Rectal smooth muscle tissue (tissue), 1 donor: ENCODE measurements around the gene TTC34.

Experiments used
- H3K27ac ChIP-seq: one replicate; pipeline ENCODE4 v1.7.0; 2013; ENCODE audit warnings: low read depth, low read length, inconsistent platforms
- H3K27me3 ChIP-seq: one replicate; pipeline ENCODE4 v1.7.0; 2013; ENCODE audit warnings: low read length; ENCODE audit not compliant: control insufficient read depth, insufficient read depth
- H3K36me3 ChIP-seq: one replicate; pipeline ENCODE4 v1.7.0; 2013; ENCODE audit warnings: low read length; ENCODE audit not compliant: control insufficient read depth, insufficient read depth
- H3K4me1 ChIP-seq: one replicate; pipeline ENCODE4 v1.7.0; 2013; ENCODE audit warnings: low read length; ENCODE audit not compliant: control insufficient read depth, insufficient read depth
- H3K4me3 ChIP-seq: one replicate; pipeline ENCODE4 v1.7.0; 2013; ENCODE audit warnings: low read length
- H3K9ac ChIP-seq: one replicate; pipeline ENCODE4 v1.7.0; 2013; ENCODE audit warnings: low read length

The TTC34 gene

DNA sequence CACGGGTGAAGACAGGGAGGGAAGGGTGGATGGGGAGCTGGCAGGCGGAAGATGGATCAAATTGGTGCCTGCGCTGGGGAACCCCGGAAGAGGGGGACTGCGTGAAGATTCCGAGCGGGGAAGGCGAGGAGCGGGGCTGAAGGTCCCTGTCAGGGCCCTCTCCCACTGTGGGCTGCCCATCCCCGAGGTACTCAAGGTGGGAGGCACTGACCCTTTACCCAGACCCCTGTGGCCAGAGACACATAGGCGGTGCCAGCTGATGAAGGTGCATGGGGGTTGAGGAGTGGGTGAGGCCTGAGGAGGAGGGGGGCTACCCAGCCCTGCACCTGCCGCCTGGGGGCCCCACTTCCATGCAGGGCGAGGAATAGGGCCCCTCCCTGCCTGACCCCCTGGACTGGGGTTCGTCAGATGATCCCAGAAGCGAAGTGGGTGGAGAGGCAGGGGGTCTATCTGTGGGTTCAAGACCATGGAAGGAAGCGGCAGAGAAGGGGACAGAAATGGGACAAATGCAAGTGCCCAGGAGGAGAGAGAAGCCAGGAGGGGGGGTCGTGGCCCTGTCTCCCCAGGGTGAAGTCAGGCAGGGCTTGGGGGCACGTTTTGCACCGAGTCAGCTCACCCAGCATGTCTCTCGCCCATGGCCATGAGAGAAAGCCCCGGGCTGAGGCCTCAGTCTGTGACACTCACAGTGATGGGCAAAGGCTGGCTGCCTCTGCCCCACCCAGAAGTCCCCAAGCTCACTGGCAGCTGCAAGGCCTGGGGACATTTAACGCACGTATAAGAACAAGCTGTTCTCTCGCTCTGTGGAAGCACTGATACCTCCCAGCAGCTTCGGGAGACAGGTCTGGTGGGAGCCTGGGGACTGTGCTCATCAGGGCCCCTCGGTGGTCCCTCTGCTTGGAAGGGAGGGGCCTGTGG lies 161.6 kb downstream of the TTC34 start:
- H3K27ac ChIP-seq = no peak overlapping the region
- H3K27me3 ChIP-seq = peaks cover 5% of the 10 kb centered on the region
- no peak overlapping the region for H3K4me3 ChIP-seq
- peaks cover 5% of the 10 kb centered on the region for H3K4me1 ChIP-seq
- H3K36me3 ChIP-seq = no peaks in the 10 kb centered on the region
- no peak overlapping the region for H3K9ac ChIP-seq

DNA sequence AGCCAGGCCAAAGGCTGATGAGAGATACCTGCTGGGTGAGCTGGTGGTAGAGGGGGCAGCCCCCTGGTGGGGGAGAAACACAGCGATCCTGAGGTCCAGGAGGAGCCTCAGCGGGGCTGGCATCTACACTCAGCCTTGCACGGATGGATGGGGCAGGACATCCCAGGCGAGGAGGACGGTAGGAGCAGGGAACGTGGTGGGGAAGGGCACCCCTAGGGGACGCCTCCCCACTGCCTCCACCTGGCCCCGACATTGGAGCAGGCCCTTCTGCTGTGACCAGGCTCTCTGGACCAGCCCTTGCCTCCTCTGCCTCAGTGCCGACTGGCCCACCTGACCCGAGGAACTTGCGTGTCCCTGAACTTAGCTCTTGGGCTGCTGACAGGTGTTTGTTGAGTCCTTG lies 162.3 kb downstream of the TTC34 start:
- H3K27me3 ChIP-seq = peaks cover 5% of the 10 kb centered on the region
- H3K36me3 ChIP-seq = no peaks in the 10 kb centered on the region
- no peak overlapping the region for H3K4me3 ChIP-seq
- no peak overlapping the region for H3K9ac ChIP-seq
- peaks cover 5% of the 10 kb centered on the region for H3K4me1 ChIP-seq
- no peak overlapping the region for H3K27ac ChIP-seq

DNA sequence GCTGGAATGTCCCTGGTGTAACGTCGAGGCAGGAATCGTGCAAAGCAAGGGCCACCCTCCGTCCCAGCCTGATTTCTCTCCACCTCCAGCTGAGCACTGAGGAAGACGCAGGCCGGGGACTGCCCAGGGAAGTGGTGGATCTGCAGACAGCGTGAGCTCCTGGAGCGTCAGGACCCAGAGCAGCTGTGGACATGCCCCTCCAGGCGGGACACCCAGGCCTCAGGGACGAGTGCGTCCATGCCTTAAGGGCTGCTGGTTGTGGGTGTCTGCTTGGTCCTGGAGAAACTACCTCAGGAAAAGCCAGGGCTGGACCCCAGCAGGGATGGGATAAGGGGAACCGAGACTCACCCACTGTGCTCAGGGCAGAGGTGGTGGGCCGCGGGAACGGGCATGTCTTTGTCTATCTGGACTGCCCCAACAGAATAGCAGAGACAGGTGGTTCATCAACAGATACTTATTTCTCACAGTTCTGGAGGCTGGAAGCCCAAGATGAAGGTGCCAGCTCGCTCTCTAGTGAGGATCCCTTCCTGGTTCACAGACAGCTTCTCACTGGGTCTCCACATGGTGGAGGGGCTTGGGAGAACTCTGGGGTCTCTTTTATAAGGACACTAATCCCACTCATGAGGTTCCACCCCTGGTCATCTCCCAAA lies 162.9 kb downstream of the TTC34 start:
- Histone ChIP-seq H3K9ac (no peak overlapping the region), H3K36me3 (no peaks in the 10 kb centered on the region), H3K4me3 (no peak overlapping the region), H3K27ac (no peak overlapping the region), H3K4me1 (peaks cover 5% of the 10 kb centered on the region), H3K27me3 (peaks cover 5% of the 10 kb centered on the region)

DNA sequence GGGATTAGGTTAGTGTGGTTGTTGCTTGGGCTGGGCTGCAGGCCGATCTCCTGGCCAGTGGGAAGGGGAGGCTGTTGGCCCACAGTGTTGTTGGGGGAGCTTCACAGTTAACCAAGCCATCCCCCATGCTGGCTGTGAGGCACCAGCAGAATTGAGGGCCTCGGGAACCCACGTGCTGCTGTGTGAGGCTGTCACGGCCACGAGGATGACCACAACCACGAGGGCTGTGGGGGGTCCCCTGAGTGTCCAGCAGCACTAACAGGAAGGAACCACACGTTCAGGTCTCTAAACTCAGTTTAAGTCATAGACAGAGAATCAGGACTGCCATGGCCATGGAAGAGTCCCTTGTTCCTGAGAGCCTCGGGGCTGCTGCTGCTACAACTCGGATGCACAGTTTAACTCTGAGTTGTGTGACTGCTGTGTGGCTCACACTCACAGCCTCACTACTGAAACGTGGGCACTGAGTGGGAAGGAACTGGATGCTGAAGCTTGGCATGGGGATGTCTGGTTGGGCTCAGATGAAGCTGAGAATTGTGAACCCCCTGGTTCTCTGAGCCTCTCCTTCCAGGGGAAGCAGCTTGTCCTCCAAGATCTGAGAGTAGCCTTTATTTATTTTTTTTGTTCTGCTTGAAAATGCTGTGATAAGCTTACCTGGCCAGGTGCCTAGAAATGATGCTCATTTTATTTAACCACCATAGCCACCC lies 163.9 kb downstream of the TTC34 start:
- Histone ChIP-seq H3K36me3 (no peaks in the 10 kb centered on the region), H3K27me3 (peaks cover 8% of the 10 kb centered on the region), H3K9ac (no peak overlapping the region), H3K4me3 (no peak overlapping the region), H3K27ac (no peak overlapping the region), H3K4me1 (peaks cover 5% of the 10 kb centered on the region)

DNA sequence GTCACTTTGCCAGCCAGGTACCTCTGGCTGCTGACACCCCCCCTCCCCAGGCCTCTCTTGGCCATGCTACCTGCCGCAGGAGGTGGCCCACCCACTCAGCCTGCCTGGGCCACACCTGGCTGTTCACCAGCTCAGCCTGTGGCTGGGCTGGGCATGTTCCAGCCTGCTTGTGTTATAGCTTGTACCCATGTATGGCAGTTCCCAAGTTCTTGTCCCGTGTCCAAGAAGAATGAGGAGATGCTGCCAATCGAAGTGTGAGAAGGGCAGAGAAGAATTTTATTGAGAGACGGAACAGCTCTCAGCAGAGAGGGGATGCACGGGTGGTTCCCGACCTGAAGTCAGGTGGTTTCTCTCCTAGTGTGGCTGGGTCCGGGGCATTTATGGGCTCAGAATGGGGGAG lies 164.8 kb downstream of the TTC34 start:
- Histone ChIP-seq H3K27me3 (peaks cover 8% of the 10 kb centered on the region), H3K4me3 (no peak overlapping the region), H3K36me3 (no peaks in the 10 kb centered on the region), H3K27ac (no peak overlapping the region), H3K4me1 (no peaks in the 10 kb centered on the region), H3K9ac (no peak overlapping the region)

DNA sequence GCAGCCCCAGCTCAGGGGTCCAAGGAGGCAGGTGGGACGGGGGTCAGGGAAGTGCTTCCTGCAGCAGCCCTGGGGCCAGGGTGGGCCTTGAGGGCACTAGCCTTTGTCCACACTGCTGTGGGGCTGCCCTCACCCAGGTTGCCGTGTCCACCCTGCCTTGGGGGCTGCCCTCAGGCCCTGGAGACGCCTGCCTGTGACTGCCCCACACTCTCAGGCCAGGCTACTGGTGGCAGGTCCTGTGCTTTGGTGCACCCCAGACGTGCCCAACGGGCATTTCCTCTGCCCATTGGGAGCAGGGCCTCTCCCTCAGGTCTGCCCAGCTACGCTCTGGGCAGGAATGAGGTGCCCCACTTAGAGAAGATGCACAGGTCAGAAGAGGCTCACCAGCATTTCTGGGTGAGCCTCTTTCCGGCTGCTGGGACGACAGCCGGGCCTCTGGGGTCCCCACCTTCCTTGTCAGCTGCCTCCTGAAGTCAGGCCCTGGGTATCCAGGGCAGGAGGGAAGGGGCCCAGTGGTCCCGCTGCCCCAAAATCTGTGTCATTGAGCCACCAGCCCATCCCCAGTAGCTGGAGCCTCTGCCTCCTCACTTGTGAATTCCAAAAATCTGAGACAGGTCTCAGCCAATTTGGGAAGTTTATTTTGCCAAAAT lies 166.0 kb downstream of the TTC34 start:
- Histone ChIP-seq H3K4me3 (no peak overlapping the region), H3K4me1 (no peaks in the 10 kb centered on the region), H3K36me3 (no peaks in the 10 kb centered on the region), H3K27ac (no peak overlapping the region), H3K9ac (no peak overlapping the region), H3K27me3 (peaks cover 8% of the 10 kb centered on the region)

DNA sequence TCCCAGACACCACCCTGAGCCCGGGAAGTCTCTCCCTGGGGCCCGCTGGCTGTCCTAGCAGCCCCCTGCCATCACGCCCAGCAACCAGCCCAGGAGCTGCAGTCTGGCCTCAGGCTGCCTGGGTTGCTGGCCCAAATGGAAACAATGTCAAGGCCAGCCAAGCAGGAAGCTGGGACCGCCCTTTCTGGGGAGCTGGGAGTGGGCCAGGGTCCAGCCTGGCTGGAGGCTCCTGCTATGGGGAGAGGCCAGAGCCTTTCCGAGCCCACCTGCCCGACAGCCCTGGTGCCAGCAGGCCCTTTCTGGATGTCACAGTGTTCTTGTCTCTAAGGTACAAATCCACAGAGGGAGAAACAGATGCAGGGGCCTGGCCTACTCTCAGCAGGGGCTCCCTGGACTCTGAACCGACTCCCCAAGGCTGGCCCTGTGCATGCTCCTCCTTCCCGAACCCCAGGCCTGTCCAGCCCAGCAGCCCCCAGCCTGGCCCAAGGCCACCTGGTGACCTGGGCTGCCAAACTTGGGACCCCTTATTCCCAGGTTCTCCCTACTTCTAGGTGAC lies 167.5 kb downstream of the TTC34 start:
- H3K4me1 ChIP-seq = no peaks in the 10 kb centered on the region
- no peaks in the 10 kb centered on the region for H3K36me3 ChIP-seq
- no peak overlapping the region for H3K4me3 ChIP-seq
- no peak overlapping the region for H3K27ac ChIP-seq
- peaks cover 15% of the 10 kb centered on the region for H3K27me3 ChIP-seq
- no peak overlapping the region for H3K9ac ChIP-seq

DNA sequence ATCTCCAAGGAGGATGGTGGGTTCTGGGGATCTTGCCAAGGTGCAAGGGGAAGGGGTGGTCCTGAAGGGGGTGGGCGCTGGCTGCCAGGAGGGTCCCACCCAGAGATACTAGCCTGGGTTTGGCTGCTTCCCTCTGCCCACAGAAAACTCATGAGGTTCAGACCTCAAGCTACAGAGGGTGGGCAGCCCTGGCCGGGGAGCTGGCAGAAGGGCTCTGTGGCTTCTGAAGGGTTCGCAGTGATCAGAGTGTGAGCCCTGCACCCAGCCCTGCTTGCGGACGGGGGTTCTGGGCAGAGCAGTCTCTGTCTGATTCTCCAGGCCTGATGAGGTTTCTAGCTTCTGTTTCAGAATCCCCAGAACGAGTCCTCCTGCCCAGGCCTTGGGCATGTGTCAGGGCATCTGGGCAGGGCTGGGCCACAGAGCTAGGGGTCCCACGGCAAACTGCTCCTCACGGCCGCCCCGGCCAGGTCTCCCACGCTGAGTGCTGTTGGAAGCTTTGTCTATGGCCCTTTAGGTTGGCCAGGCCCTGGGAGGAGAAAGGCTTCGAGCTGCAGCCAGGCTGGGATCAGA lies 168.0 kb downstream of the TTC34 start:
- peaks cover 16% of the 10 kb centered on the region for H3K27me3 ChIP-seq
- no peak overlapping the region for H3K4me3 ChIP-seq

DNA sequence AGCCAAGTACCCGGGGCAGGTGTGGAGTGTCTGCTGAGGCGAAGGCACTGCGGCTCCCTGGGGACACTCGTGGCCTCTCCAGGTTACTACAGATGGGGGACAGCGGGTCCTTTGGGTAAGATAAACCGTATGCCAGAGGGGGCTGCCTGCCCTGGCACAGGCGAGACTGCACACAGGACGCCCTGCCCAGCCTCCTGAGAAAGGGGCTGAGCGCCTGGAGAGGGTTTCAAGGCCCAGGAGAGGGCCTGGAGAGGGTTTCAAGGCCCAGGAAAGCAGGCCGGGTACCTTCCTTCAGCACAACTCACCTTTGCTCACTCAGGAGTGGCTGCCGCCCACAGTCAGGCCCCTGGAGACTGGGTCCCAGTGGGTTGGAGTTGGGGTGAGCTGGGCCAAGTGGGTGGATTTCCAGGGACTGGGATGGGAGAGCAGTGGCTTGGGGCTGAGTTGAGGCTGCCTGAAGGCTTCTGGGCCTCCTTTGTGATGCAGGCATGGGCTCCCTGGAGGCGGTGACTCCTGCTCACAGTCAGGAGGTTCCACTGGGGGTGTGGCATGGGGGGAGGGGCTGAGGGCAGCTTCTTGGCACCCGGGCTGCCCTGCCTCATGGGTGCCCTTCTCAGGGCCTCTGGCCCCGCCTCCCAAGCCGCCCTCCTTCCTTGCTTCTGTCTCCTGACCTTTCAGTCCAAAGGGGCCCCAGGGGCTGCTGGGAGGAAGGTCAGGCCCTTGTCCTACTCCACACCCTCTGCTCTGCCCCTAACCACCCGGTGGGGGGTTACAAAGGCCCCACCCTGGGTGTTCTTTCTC lies 168.7 kb downstream of the TTC34 start, which contains the start of gene MMEL1:
Gene MMEL1 (minus strand): TSS at position 456 of the 801 bp plus-strand sequence. CDS start 3,532 bp downstream, outside the sequence.
- H3K4me1 ChIP-seq = no peaks in the 10 kb centered on the region
- peaks cover 23% of the 10 kb centered on the region for H3K27me3 ChIP-seq
- H3K9ac ChIP-seq = no peak within 1 kb of the TSS
- H3K36me3 ChIP-seq = no peaks in the 10 kb centered on the region
- H3K4me3 ChIP-seq = no peak within 1 kb of the TSS
- no peak within 1 kb of the TSS for H3K27ac ChIP-seq

More for the DNA sequence above, 168.0 kb downstream of the TTC34 start:
- Histone ChIP-seq H3K4me1 (no peaks in the 10 kb centered on the region), H3K36me3 (no peaks in the 10 kb centered on the region), H3K9ac (no peak overlapping the region), H3K27ac (no peak overlapping the region)

DNA sequence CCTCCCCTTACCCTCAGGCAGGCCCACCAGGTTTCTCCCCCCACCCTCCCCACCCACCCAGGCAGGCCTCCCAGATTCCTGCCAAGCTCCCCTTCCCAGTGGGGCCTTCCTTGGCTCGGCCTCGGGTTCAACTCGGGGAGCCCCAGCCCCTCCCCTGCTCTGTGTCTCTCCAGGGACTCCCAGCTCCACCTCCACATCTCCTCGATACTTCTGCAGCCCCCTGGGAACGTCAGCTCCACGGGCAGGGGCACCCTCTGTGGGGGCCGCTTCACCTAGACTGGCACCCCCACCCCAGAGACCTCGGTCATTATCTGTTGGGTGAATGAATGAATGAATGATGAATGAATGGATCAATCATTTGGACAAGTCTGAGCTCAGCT lies 169.5 kb downstream of the TTC34 start:
- peaks cover 27% of the 10 kb centered on the region for H3K27me3 ChIP-seq

More for the DNA sequence above, 169.5 kb downstream of the TTC34 start:
- no peak overlapping the region for H3K4me3 ChIP-seq
- H3K36me3 ChIP-seq = no peaks in the 10 kb centered on the region
- H3K4me1 ChIP-seq = no peaks in the 10 kb centered on the region
- H3K27ac ChIP-seq = no peak overlapping the region
- H3K9ac ChIP-seq = no peak overlapping the region
